HEK293 (cell line): ENCODE data around the gene PHACTR3.

Source experiments
- CTCF ChIA-PET: fragments of 350-600 bp; formaldehyde crosslinking; extraction: SDS; loops from one replicate; lab custom pipeline; 2021; ENCODE audit warnings: antibody characterized with exemption; lab: Yijun Ruan, JAX
- POLR2A ChIA-PET: fragments of 300-600 bp; formaldehyde crosslinking; extraction: SDS; loops from one replicate; lab custom pipeline; 2020; ENCODE audit warnings: antibody characterized with exemption, inconsistent platforms; lab: Yijun Ruan, JAX
- H3K27ac ChIP-seq: fragments of 200-500 bp; sonication (Bioruptor generic); 2 replicates; pipeline ENCODE4 v1.5.1; 2014; ENCODE audit warnings: low read depth, low read length, control low read depth, inconsistent platforms; ENCODE audit errors: extremely low read depth
- H3K36me3 ChIP-seq, 2 experiments: fragments of 200-500 bp in 1 of 2; sonication (Bioruptor generic) in 1 of 2; 1 replicate in 1 of 2; 2 replicates in 1 of 2; pipeline ENCODE4 v1.5.1; 2014 to 2017; ENCODE audit warnings: inconsistent platforms in 2 of 2, low read length in 2 of 2; ENCODE audit not compliant: control insufficient read depth in 2 of 2, insufficient read depth in 1 of 2
- H3K4me1 ChIP-seq: fragments of 200-500 bp; sonication (Bioruptor generic); 2 replicates; pipeline ENCODE4 v1.5.1; 2014; ENCODE audit warnings: mild to moderate bottlenecking, low read length, inconsistent platforms; ENCODE audit not compliant: control insufficient read depth, insufficient read depth
- H3K4me3 ChIP-seq: 2 replicates; pipeline ENCODE4 v1.5.1; 2011; ENCODE audit warnings: low read depth, mild to moderate bottlenecking, control low read depth, low read length, moderate library complexity
- H3K9me3 ChIP-seq: fragments of 200-500 bp; sonication (Bioruptor generic); 2 replicates; pipeline ENCODE4 v1.5.1; 2014; ENCODE audit warnings: low read depth, low read length, inconsistent platforms; ENCODE audit not compliant: control insufficient read depth, insufficient read depth
- BCL11B ChIP-seq: fragments of 450-650 bp; formaldehyde crosslinking; IDR thresholded peaks from 2 replicates; pipeline ENCODE4 v1.5.1; 2016; ENCODE audit warnings: low read depth, missing biosample characterization, missing genetic modification characterization
- ELK4 ChIP-seq: IDR thresholded peaks from 2 replicates; pipeline ENCODE4 v1.6.1; 2011; ENCODE audit warnings: mild to moderate bottlenecking, low read depth, low read length, borderline replicate concordance
- INSM2 ChIP-seq: fragments of 450-650 bp; formaldehyde crosslinking; IDR thresholded peaks from 2 replicates; pipeline ENCODE4 v1.5.1; 2016; ENCODE audit warnings: missing biosample characterization, missing genetic modification characterization
- MYNN ChIP-seq: fragments of 450-650 bp; formaldehyde crosslinking; IDR thresholded peaks from 2 replicates; pipeline ENCODE4 v1.5.1; 2016; ENCODE audit warnings: missing biosample characterization, missing genetic modification characterization, borderline replicate concordance
- MZF1 ChIP-seq: fragments of 450-650 bp; formaldehyde crosslinking; IDR thresholded peaks from 2 replicates; pipeline ENCODE4 v1.5.1; 2017; ENCODE audit warnings: missing biosample characterization, missing genetic modification characterization, borderline replicate concordance
- PBX3 ChIP-seq: sonication (generic); formaldehyde crosslinking; IDR thresholded peaks from 2 replicates; pipeline ENCODE4 v1.8.1; 2022; ENCODE audit warnings: mild to moderate bottlenecking, moderate library complexity, missing genetic modification reagents
- ZBTB21 ChIP-seq: fragments of 450-650 bp; formaldehyde crosslinking; IDR thresholded peaks from 2 replicates; pipeline ENCODE4 v1.5.1; 2017; ENCODE audit warnings: missing biosample characterization, missing genetic modification characterization
- ZBTB44 ChIP-seq: fragments of 450-650 bp; IDR thresholded peaks from 2 replicates; pipeline ENCODE4 v1.5.1; 2018; ENCODE audit warnings: missing biosample characterization, mild to moderate bottlenecking, missing genetic modification characterization
- ZFHX2 ChIP-seq: fragments of 450-650 bp; formaldehyde crosslinking; conservative IDR thresholded peaks from 2 replicates; pipeline ENCODE4 v1.5.1; 2016; ENCODE audit warnings: missing biosample characterization, missing genetic modification characterization
- ZFP69B ChIP-seq: fragments of 450-650 bp; formaldehyde crosslinking; IDR thresholded peaks from 2 replicates; pipeline ENCODE4 v1.5.1; 2016; ENCODE audit warnings: missing biosample characterization, missing genetic modification characterization
- ZNF155 ChIP-seq: fragments of 450-650 bp; formaldehyde crosslinking; IDR thresholded peaks from 2 replicates; pipeline ENCODE4 v1.5.1; 2016; ENCODE audit warnings: missing biosample characterization, missing genetic modification characterization
- ZNF18 ChIP-seq: fragments of 450-650 bp; formaldehyde crosslinking; IDR thresholded peaks from 2 replicates; pipeline ENCODE4 v1.5.1; 2016; ENCODE audit warnings: missing biosample characterization, missing genetic modification characterization
- ZNF416 ChIP-seq: fragments of 450-650 bp; formaldehyde crosslinking; IDR thresholded peaks from 2 replicates; pipeline ENCODE4 v1.5.1; 2016; ENCODE audit warnings: missing biosample characterization, missing genetic modification characterization
- ZNF48 ChIP-seq: fragments of 450-650 bp; formaldehyde crosslinking; IDR thresholded peaks from 2 replicates; pipeline ENCODE4 v1.5.1; 2016; ENCODE audit warnings: missing biosample characterization, missing genetic modification characterization
- ZNF518A ChIP-seq: fragments of 450-650 bp; formaldehyde crosslinking; conservative IDR thresholded peaks from 2 replicates; pipeline ENCODE4 v1.5.1; 2016; ENCODE audit warnings: low read depth, missing biosample characterization, missing genetic modification characterization
- ZNF830 ChIP-seq: fragments of 450-650 bp; IDR thresholded peaks from 2 replicates; pipeline ENCODE4 v1.5.0; 2018; ENCODE audit warnings: missing biosample characterization, missing genetic modification characterization, low read depth, mild to moderate bottlenecking, moderate library complexity

The PHACTR3 gene

GRCh38 chr20:59724457-59725366, 120.4 kb downstream of the PHACTR3 start (continued):
- no peak for TF ChIP-seq ZBTB44 (tag by site-specific recombination)
- no peak for TF ChIP-seq ZNF518A (tag by site-specific recombination)
- TF ChIP-seq ZFHX2 (tag by site-specific recombination) = no peak
- no peak for TF ChIP-seq ZFP69B (tag by site-specific recombination)
- TF ChIP-seq ELK4 = no peak
- no peak for TF ChIP-seq INSM2 (tag by site-specific recombination)
- no peak for TF ChIP-seq ZNF18 (tag by site-specific recombination)
- TF ChIP-seq ZNF830 (tag by site-specific recombination) = no peak

- ChIA-PET CTCF (no interaction called here), POLR2A (no interaction called here)
- no peaks in the 10 kb centered on the region for H3K9me3 ChIP-seq
- H3K36me3 ChIP-seq = no peaks in the 10 kb centered on the region
- no peaks in the 10 kb centered on the region for H3K4me1 ChIP-seq
- no peak overlapping the region for H3K27ac ChIP-seq
- no peak overlapping the region for H3K4me3 ChIP-seq
- TF ChIP-seq ZBTB21 (tag by site-specific recombination) = no peak
- no peak for TF ChIP-seq MZF1
- no peak for TF ChIP-seq ZNF48 (tag by site-specific recombination)
- TF ChIP-seq ZNF416 = no peak
- TF ChIP-seq ZFP69B (tag by site-specific recombination) = no peak
- no peak for TF ChIP-seq BCL11B (tag by site-specific recombination)
- no peak for TF ChIP-seq ZNF155
- no peak for TF ChIP-seq PBX3
- no peak for TF ChIP-seq MYNN (tag by site-specific recombination)
These were observed 121.3 kb downstream of the PHACTR3 start for GRCh38 chr20:59725476-59726280.
